ENCODE results near the gene HILPDA. TPM values are rescaled to one million over a fixed set of nuclear protein-coding genes. Genes with fewer than 3 reads are reported as not detected.
"Not testable (repeated sequence)": the region's sequence is repeated elsewhere in the genome, so short reads cannot be mapped to it uniquely, and the experiment has no call there.

The HILPDA gene
- total RNA-seq, 1 donor from 2014 or later = 8.3 TPM

DNA sequence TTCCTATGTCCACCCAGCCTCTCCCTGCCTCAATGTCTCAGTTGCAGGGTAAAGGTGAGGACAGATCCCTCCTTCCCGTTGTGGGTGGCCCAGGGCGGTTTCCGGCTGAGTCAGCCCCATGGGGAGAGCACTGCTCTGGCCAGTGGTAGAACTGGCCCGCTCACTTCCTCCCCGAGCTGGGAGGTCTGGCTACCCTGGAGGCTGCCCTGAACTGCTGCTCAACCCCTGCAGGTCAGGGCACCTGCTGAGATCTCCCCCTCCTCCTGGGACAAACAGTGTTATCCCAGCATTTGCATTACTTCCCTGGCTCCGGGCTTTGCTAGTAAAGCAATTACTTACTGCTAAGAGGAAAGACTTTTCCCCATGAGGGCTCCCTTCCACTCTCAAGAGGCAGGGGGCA is 24.5 kb upstream of the HILPDA start:
- DNase-seq (ENCODE audit: low read depth in 2 of 2) = peak in 1 of 2 donors; percentile 30

GRCh38 chr7:128431754-128432153 is 23.9 kb upstream of the HILPDA start:
- no peak for DNase-seq (ENCODE audit: low read depth in 2 of 2)

- no peak for DNase-seq (ENCODE audit: low read depth in 2 of 2)
Observed at GRCh38 chr7:128434413-128435326, 21.0 kb upstream of the HILPDA start.

DNA sequence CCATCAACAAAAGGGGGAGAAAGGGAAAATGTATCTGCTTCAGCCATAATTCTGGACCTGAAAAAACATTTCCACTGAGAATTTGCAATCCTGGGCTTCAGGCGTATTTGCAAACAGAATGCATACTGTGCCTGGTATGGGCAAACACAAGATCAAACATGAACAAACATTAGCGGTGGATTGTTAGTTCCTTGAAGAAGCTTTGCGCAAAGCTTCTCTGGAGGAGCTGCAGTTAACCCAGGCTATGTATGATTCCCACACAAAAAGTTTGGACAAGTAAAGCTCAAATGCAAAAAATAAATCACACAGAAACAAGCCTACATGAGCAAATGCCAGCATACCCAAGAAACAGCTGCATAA is 20.4 kb upstream of the HILPDA start:
- DNase-seq (ENCODE audit: low read depth in 2 of 2) = no peak

- no peak for DNase-seq (ENCODE audit: low read depth in 2 of 2)
Observed at GRCh38 chr7:128437426-128438332, 18.0 kb upstream of the HILPDA start.

- no peak for DNase-seq (ENCODE audit: low read depth in 2 of 2)
Observed at GRCh38 chr7:128442356-128442755, 13.3 kb upstream of the HILPDA start.

DNA sequence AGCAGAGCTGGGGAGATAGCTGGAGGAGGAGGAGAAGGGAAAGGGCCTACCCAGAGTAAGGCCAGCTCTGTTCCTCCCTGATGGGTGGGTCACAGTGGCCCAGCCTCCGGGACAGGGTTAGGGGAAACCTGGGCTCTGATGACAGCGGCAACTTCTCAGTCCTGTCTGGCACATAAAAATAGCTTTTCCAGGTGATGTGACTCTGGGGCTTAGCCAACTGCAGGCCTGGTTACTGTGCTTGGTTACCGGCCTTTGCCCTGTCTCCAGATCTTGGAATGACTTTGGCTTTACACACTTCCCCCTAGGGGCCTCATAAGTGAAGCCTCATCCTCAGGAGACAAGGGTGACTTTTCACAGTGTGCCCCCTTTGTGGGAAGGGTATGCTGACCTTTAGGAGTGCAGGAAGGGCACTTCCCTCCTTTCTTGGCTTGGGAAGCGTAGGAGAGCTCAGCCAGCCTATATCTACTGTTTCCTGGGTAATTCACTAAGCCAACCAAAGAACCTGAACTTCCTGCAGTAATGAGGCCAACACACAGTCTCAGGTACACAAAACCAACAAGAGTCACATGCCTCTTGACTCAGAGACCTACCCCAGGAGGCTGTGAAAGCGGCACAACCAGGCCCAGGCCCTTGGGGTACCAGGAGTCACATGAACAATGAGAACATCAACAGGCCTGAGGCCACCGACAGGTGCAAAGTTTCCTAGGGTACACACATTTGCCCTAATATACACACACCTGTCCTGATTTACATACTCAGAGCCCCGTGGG is 11.7 kb upstream of the HILPDA start:
- no peak for DNase-seq (ENCODE audit: low read depth in 2 of 2)

GRCh38 chr7:128446306-128446705 is 9.4 kb upstream of the HILPDA start:
- DNase-seq (ENCODE audit: low read depth in 2 of 2) = no peak

GRCh38 chr7:128447941-128448564 is 7.6 kb upstream of the HILPDA start:
- no peak for DNase-seq (ENCODE audit: low read depth in 2 of 2)

DNA sequence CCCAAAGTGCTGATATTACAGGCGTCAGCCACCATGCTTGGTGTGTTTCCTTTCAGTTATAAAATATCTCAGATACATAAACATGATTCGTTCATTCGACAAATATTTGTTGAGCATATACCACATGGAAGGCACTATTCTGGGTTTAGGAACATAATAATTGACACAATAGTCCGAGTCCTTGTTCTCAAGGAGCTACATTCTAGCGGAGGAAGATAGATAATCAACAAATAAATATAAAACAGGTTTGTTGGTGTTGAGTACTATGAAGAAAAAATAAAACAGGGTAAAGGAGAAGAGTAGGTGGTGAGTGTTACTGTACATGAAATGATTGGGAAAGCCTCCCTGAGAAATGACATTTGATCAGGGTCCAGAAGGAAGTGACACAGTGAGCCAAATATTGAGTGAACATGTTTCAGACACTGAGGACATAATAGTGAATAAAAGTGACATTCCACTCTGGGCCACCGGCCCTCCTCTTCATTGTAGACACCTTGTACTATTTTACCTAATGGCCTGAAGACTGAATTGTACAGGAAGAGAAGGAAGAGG is 6.9 kb upstream of the HILPDA start:
- no peak for DNase-seq (ENCODE audit: low read depth in 2 of 2)

DNA sequence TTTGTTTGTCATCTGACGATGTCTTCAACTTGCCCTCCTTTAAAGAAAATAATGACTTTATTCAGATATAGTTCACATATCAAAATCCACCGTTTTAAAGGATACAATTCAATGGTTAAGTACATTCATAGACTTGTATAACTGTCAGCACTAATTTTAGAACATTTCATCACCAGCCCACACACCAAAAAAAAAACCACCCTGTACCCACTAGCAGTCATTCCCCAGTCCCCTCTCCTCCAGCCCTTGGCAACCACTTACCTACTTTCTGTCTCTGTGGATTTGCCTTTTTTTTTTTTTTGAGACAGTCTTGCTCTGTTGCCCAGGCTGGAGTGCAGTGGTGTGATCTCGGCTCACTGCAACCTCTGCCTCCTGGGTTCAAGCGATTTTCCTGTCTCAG is 5.3 kb upstream of the HILPDA start:
- no peak for DNase-seq (ENCODE audit: low read depth in 2 of 2)

DNA sequence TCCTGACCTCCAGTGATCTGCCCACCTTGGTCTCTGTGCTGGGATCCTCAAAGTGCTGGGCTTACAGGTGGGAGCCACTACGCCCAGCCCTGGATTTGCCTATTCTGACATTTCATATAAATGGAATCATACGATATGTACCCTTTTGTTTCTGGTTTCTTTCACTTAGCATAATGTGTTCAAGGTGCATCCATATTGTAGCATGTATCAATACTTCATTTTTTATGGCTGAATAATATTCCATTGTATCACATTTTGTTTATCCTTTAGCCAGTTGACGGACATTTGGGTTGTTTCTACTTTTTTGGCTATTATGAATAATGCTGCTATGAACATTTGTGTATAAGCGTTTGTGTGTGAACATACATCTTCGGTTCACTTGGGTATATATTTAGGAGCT is 4.8 kb upstream of the HILPDA start:
- DNase-seq (ENCODE audit: low read depth in 2 of 2) = no peak

GRCh38 chr7:128452552-128452951 is 3.1 kb upstream of the HILPDA start:
- DNase-seq (ENCODE audit: low read depth in 2 of 2) = no peak

- DNase-seq (ENCODE audit: low read depth in 2 of 2) = peak in 1 of 2 donors; percentile 81
Observed at GRCh38 chr7:128453836-128454804, 1.6 kb upstream of the HILPDA start.

DNA sequence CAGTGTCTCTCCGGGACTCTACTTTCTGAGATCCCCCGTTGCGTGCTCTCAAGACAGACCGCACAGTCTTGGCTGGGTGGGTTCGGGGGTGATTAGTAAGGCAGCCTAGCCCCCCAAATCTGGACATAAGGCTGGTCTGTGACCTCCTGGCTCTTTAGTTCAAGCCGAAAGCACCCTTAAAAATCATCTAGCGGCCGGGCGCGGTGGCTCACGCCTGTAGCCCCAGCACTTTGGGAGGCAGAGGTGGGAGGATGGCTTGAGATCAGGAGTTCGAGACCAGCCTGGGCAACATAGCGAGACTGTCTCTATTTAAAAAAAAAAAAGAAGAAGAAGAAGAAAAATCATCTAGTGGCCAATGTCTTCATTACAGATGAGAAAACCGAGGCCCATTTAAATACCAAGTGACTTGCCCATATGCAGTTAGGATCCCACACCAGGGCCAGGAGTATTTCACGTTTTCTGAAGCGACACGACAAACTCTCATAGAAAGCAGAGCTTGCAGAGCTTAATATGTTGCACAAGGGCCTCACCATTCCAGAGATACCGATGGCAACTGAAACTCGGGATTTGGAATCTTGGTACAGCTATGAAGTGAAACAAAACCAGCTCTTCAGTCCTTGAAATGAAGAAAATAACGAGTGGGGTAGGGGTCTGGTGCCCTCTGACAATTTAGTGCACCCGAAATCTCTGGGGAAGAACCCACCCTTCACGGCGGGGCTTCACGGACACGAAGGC is 703 bp upstream of the HILPDA start:
- DNase-seq (ENCODE audit: low read depth in 2 of 2) = peak in 1 of 2 donors; percentile 15

GRCh38 chr7:128456255-128456725 is 612 bp downstream of the HILPDA start:
- no peak for DNase-seq (ENCODE audit: low read depth in 2 of 2)

DNA sequence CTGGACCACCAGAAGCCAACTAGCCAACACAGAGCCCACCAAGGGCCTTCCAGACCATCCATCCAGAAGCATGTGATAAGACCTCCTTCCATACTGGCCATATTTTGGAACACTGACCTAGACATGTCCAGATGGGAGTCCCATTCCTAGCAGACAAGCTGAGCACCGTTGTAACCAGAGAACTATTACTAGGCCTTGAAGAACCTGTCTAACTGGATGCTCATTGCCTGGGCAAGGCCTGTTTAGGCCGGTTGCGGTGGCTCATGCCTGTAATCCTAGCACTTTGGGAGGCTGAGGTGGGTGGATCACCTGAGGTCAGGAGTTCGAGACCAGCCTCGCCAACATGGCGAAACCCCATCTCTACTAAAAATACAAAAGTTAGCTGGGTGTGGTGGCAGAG is 1.7 kb downstream of the HILPDA start:
- not testable (repeated sequence) for DNase-seq (ENCODE audit: low read depth in 2 of 2)

- no peak for DNase-seq (ENCODE audit: low read depth in 2 of 2)
Observed at GRCh38 chr7:128458956-128459355, 3.3 kb downstream of the HILPDA start.

DNA sequence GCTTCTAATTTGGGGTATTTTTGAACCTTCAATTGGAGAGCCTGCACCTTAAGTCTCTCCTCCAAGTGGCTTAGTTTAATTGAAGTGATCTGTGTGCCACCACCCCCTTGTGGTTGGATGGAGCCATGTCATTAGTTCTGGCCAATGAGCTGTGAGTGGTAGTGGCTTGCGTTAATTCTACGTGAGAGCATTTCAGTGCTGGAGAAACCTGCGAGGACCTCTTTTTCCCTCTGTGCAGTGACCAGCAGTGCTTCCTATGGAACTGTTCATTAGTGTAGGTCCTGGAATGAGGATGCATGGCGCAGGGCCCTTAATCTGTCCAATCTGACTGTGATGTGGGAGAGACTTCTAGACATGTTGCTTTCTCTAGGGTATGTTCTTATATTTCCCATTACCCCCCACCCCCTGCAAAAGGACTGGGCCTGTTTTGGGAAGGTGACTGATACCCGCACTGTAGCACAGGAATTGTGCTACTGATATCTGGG is 3.8 kb downstream of the HILPDA start:
- DNase-seq (ENCODE audit: low read depth in 2 of 2) = peak in 1 of 2 donors; percentile 79

Data from dermis microvascular lymphatic vessel endothelial cell (primary cell).